NT2/D1 (cell line): ENCODE results near the gene SHMT1.

Experiments used
- DNase-seq: peaks from one replicate; pipeline ENCODE4 v3.0.0-alpha.2; 2011; ENCODE audit warnings: low read depth, low spot score
- H3K27me3 ChIP-seq: 2 replicates; pipeline ENCODE4 v1.6.0; 2011; ENCODE audit warnings: mild to moderate bottlenecking; ENCODE audit not compliant: insufficient read length, insufficient read depth
- H3K36me3 ChIP-seq: 2 replicates; pipeline ENCODE4 v1.6.1; 2011; ENCODE audit warnings: mild to moderate bottlenecking, low read length, mixed read lengths; ENCODE audit not compliant: insufficient read depth, insufficient read length
- H3K4me1 ChIP-seq: 2 replicates; pipeline ENCODE4 v1.5.1; 2011; ENCODE audit not compliant: insufficient read depth, insufficient read length
- H3K4me3 ChIP-seq: 2 replicates; pipeline ENCODE4 v1.5.1; 2011; ENCODE audit warnings: low read depth; ENCODE audit not compliant: insufficient read length
- H3K9ac ChIP-seq: 2 replicates; pipeline ENCODE4 v1.6.0; 2011; ENCODE audit warnings: low read depth; ENCODE audit not compliant: insufficient read length
- H3K9me3 ChIP-seq: 2 replicates; pipeline ENCODE4 v1.5.1; 2011; ENCODE audit warnings: mild to moderate bottlenecking, low read length; ENCODE audit not compliant: insufficient read depth
- SUZ12 ChIP-seq: IDR thresholded peaks from 2 replicates; pipeline ENCODE4 v1.6.1; 2011; ENCODE audit not compliant: insufficient read length, insufficient read depth; ENCODE audit errors: extremely low read depth
- YY1 ChIP-seq: IDR thresholded peaks from 2 replicates; pipeline ENCODE4 v1.6.1; 2011; ENCODE audit not compliant: insufficient read length, insufficient read depth
- ZNF274 ChIP-seq: IDR thresholded peaks from 2 replicates; pipeline ENCODE4 v1.6.1; 2011; ENCODE audit warnings: mild to moderate bottlenecking, low read depth, low read length

SHMT1 gene

DNA sequence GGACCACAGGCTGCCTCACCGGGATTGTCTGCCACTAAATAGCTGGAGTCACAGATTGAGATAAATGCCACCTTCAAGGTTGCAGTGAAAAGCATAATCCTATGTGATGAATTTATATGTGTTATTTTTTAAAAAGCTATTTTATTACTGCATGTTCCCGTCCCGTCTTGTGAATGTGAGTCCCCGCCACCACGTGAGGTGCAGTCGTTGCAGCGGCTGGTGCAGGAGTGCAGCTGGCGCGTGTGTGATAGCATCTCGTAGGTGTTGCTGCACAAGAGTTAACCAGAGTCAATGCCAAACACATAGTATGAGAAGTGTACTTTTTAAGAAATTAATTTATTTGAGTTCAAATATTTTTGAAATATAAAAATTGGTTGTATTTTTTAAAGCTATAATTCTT, 35.8 kb downstream of the SHMT1 start:
- H3K27me3 ChIP-seq: no peaks in the 10 kb centered on the region
- TF ChIP-seq YY1: no peak
- TF ChIP-seq ZNF274: no peak
- TF ChIP-seq SUZ12: no peak
- peaks cover 6% of the 10 kb centered on the region; the same call in 1 of the 2 replicates for H3K9me3 ChIP-seq
- DNase-seq: no peak
- H3K36me3 ChIP-seq: peaks cover 86% of the 10 kb centered on the region
- H3K4me1 ChIP-seq: peaks cover 1% of the 10 kb centered on the region
- no peak overlapping the region for H3K9ac ChIP-seq
- no peak overlapping the region for H3K4me3 ChIP-seq

DNA sequence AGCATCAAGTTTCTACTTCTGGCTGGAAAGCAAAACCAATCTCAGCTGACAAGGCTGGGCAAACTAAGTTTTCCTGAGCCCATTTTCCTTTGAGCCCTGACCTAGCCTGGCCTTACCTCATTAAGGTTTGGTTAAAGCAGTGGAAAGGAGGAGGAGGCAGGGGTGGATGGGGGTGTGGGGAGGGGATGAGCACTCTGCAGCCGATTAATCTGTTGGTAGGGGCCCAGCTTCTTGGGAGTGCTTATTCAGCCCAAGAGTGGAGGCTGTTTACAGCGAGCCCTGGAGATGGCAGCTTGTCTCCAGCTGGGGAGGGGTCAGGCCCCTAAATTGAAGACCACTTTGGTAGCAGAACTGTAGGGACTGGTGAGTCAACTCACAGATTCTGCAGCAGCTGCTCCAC, 36.3 kb downstream of the SHMT1 start:
- no peak for DNase-seq
- Histone ChIP-seq H3K9ac (no peak overlapping the region), H3K36me3 (peaks cover 84% of the 10 kb centered on the region), H3K4me1 (no peaks in the 10 kb centered on the region), H3K27me3 (no peaks in the 10 kb centered on the region), H3K4me3 (no peak overlapping the region), H3K9me3 (peaks cover 6% of the 10 kb centered on the region; the same call in 1 of the 2 replicates)
- TF ChIP-seq ZNF274: no peak
- no peak for TF ChIP-seq SUZ12
- TF ChIP-seq YY1: no peak

DNA sequence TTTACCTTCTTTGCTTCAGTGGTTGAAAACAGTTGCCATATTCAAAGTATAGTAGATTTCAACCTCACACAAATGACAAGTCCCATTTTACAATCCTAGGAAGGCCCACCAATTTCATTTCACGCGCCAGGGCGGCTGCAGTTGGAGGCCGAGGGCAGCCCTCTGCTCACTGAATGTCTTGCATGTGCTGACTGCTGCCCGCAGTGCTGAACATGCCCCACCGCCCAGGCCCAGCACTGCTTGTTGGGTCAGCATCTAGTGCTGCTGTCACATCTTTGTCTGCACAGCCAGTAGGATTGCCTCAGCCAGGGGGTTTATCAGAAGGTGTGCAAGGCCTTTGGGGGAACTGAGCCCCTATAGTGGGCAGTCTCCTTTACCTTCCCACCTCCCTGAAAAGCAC, 36.8 kb downstream of the SHMT1 start:
- H3K4me1 ChIP-seq: no peaks in the 10 kb centered on the region
- no peak overlapping the region for H3K4me3 ChIP-seq
- H3K9me3 ChIP-seq: peaks cover 6% of the 10 kb centered on the region; the same call in 1 of the 2 replicates
- H3K27me3 ChIP-seq: no peaks in the 10 kb centered on the region
- TF ChIP-seq YY1 (no peak), SUZ12 (no peak), ZNF274 (no peak)
- no peak overlapping the region for H3K9ac ChIP-seq
- DNase-seq: no peak
- H3K36me3 ChIP-seq: peaks cover 79% of the 10 kb centered on the region

DNA sequence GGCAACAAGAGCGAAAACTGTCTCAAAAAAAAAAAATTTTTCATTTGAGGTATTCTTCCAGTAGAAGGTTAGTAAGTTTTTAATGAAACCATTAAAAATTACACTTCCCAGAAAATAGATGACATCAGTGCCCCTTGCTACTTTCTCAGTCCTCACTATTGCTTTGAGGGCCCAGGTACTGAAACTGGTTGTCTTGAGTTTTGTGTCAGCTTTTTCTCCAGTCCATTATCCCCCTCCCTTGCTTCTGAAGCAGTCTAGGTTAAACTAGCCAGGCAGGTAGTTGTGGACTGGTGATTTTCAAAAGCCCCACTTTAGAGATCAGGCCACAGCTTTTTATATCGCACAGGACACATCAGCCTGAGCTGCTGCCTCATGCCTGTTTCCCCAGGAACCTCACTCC, 37.3 kb downstream of the SHMT1 start:
- Histone ChIP-seq H3K4me1 (no peaks in the 10 kb centered on the region), H3K4me3 (no peak overlapping the region), H3K36me3 (peaks cover 79% of the 10 kb centered on the region), H3K9ac (no peak overlapping the region), H3K9me3 (peaks cover 6% of the 10 kb centered on the region; the same call in 1 of the 2 replicates), H3K27me3 (no peaks in the 10 kb centered on the region)
- TF ChIP-seq ZNF274 (no peak), YY1 (no peak), SUZ12 (no peak)
- DNase-seq: no peak

DNA sequence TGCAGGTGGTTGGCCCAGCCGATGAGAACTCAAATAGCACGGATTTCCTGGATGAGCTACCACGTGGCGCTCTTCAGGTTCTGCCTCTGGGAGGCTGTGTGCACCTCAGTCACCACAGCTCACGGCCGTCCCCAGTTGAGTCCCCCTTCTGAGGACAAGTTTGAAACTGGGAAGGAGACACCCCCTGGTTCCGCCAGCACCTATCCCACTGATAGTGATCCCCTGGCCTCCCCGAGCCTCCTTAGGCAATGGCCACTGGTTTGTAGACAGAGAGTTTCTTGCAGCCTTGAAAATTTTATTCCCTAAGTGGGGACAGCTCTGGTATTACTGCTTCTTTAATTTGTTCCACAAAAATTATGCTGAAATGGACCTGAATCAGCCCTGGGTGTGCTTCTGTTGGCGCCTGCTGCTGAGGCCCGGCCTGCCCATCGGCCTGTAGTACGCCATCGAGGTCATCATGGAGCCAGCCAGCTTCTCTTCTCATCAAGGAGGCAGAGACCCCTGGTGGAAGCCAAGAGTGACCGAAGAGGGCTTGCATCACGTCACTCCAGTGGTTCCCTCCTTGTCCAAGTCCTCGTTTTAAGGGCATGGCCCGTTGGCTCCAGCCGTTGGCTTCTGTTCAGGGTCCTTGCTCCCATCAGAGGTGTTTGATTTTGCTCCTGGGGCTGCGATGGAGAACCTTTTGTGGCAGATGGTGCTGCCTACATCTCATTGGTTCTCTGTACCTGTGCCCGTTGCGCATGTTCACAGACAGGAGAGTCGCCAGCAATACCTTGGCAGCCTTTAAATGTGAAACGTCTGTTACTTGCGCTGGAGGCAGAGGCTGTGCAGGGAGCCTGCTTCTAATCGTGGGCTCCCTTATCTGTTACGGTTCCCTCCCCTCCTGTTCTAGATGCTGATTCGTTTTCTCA, 39.0 kb downstream of the SHMT1 start:
- peaks cover 6% of the 10 kb centered on the region; the same call in 1 of the 2 replicates for H3K9me3 ChIP-seq
- no peak for TF ChIP-seq SUZ12
- no peak for TF ChIP-seq YY1
- TF ChIP-seq ZNF274: no peak
- no peak overlapping the region for H3K4me3 ChIP-seq
- peaks cover 2% of the 10 kb centered on the region for H3K4me1 ChIP-seq
- no peaks in the 10 kb centered on the region for H3K27me3 ChIP-seq
- peaks cover 84% of the 10 kb centered on the region for H3K36me3 ChIP-seq
- no peak for DNase-seq
- H3K9ac ChIP-seq: no peak overlapping the region

DNA sequence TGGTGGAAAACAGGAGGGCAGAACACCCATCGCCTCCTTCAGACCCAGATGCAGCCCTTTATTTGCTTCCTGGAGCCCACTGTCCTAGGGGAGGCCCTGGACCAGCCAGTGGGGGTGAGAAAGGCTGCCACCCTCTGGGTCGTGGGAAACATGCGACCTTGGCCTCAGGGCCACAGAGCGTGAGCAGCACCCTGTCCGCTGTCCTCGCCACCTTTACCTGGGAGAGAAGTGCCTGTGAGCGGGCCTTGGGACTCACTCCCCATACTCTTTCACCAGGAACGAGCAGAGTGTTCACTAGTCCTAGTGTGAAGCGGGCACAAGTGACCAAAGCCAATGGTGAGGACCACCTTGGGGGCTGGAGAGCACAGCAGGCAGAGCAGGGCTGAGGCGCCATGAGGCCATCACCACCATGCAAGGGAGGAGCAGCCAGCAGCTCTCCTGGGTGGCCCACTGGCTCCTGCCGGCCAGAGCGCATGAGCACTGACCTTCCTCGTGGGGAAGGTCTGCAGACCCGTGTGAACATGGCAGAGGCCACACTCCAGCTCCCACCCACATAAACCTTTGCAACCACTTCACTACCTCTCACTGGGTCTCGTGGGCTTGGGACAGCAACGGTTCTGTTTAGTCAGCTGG, 39.7 kb downstream of the SHMT1 start:
- Histone ChIP-seq H3K9ac (no peak overlapping the region), H3K4me1 (peaks cover 2% of the 10 kb centered on the region), H3K9me3 (peaks cover 6% of the 10 kb centered on the region; the same call in 1 of the 2 replicates), H3K36me3 (peaks cover 85% of the 10 kb centered on the region), H3K4me3 (no peak overlapping the region), H3K27me3 (no peaks in the 10 kb centered on the region)
- no peak for DNase-seq
- TF ChIP-seq SUZ12 (no peak), ZNF274 (no peak), YY1 (no peak)

DNA sequence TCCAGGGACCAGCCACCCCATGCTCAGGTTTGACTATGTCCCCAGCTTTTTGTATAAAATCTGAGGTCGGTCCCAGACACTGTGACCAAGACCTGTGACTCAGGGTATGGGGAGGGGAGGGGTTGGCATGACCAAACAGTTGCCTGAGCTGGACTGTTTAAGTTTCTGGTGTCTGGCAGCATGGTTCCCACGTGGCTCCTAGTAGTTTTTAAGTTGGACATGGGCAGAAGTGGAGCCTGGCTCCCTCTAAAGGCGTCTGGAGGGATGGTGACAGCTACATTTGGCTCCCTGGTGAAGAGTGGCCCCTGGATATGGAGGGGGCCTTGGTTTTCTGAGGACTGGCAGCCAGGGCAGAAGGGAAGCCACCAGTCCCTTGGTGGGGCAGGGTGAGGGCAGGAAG, 40.3 kb downstream of the SHMT1 start:
- no peak for DNase-seq
- H3K4me1 ChIP-seq: peaks cover 2% of the 10 kb centered on the region

More for the DNA sequence above, 40.3 kb downstream of the SHMT1 start:
- Histone ChIP-seq H3K4me3 (no peak overlapping the region), H3K9ac (no peak overlapping the region), H3K27me3 (no peaks in the 10 kb centered on the region), H3K9me3 (peaks cover 8% of the 10 kb centered on the region; the same call in 1 of the 2 replicates), H3K36me3 (peaks cover 84% of the 10 kb centered on the region)
- TF ChIP-seq SUZ12 (no peak), YY1 (no peak), ZNF274 (no peak)
